HG03045 (cell line): ENCODE measurements around the gene CFAP157.

ENCODE experiments used
- ATAC-seq: cut with Tn5 transposase; IDR thresholded peaks from one replicate; pipeline ENCODE4 v1.9.1; 2021; ENCODE audit warnings: mild to moderate bottlenecking, moderate library complexity; ENCODE audit not compliant: unreplicated experiment

The CFAP157 gene

DNA sequence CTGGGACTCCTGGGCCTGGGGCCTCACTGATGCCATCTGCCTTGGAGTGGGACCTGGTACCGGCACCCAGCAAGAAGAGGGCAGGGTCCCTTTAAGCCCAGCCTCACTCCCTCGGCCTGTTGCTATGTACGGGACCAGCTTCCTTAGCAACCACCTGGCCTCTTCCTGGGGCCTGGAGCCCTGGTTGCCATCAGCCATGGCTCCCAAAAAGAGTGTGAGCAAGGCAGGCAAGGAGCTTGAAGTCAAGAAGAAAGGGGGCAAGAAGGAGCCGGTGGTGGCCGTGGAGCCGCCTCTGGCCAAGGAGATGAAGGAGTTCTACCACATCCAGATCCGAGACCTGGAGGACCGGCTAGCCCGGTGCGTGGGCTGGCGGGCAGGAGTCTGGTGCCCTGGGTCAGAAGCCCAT, at the start of gene CFAP157:
Gene CFAP157, plus strand, starts transcription at position 153 of the 406 bp plus-strand sequence. Its CDS starts 44 bp downstream, at position 197.
- ATAC-seq = no peak

DNA sequence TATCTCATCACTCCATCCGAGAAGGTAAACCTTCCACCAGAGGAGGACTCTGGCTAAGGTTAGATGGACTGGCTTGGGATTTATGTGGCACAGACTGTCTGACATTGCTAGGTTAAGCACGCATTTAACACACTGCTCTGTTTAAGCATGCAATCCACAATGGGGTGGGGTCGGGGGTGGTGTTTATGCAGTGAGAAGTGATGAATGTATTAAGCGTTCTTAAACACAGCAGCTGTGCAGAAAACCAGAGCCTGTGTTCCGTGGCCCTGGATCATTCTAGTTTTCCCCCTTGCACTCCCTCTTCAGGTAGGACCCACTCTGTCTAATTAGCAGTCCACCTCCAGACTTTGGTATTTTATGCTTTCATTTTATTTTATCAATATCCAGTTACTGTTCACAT, 48.4 kb upstream of the CFAP157 start:
- ATAC-seq = no peak

DNA sequence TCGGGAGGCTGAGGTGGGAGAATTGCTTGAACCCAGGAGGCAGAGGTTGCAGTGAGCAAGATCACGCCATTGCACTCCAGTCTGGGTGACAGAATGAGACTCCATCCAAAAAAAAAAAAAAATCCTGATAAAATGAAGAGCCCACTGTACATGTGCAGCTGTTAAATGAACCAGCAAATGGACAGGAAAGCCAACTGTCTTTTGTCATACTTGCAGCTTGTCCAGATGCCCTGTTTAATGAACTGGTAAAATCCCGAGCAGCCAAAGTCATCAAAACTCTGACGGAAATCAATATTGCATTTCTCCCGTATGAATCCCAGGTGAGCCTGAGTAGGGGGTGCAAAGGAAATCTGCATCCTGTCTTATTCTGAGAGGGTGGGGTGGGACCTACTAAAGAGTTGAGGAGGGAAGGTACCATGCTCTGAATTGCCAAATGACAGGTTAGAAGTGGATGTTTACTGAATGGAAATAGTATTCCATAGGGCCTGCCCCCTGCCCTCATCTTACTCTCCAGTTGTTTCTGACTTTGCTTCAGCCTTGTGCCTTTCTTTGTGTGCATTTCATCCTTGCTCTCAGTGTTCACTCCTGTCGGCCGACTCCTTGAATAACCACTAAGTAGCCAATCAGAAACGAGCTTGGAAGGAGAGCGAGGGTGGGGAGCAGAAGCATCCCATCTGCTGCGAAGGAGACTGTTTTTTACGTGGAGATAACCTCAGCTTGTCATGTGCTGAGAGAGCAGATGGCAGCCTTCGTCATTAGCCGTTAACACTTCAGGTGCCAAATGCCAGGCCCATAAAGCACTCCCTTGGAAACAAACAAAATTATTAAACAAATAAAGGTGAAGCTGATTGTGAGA, 45.7 kb upstream of the CFAP157 start:
- ATAC-seq = no peak

DNA sequence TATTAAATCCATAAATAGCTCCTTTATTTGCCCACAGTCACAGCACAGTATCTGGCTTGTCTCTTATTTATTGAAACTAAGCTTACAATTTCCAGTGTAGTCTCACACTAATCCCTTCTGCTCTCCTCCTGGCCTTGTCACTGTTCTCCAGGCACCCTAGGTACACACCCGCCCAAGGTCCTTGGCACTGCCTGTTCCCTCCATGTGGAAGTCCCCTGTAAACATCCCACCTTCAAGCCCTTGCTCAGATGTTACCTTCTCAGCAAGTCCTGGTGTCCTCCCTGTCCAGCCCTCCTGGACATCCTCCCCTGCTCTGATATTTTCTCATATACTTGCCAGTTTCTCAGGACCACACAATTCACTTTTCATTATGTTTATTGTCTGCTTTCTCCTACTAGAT, 44.2 kb upstream of the CFAP157 start:
- no peak for ATAC-seq

DNA sequence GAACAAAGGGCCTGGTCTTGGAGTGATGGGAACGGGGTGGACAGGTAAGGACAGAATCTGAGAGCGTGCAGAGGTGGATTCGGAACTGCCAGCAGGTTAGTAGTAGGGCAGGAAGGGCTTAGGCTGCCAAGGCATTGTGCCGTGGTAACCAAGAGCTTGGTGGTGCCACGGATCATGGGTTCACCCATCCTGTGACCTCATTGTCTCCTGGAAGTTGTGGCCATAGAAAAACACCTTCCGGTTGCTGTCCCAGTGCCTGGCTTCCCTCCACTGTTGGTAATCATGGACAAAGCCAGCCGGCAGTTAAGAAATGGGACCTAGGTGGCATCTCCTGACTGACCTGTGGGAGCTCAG, 42.5 kb upstream of the CFAP157 start:
- ATAC-seq = no peak

DNA sequence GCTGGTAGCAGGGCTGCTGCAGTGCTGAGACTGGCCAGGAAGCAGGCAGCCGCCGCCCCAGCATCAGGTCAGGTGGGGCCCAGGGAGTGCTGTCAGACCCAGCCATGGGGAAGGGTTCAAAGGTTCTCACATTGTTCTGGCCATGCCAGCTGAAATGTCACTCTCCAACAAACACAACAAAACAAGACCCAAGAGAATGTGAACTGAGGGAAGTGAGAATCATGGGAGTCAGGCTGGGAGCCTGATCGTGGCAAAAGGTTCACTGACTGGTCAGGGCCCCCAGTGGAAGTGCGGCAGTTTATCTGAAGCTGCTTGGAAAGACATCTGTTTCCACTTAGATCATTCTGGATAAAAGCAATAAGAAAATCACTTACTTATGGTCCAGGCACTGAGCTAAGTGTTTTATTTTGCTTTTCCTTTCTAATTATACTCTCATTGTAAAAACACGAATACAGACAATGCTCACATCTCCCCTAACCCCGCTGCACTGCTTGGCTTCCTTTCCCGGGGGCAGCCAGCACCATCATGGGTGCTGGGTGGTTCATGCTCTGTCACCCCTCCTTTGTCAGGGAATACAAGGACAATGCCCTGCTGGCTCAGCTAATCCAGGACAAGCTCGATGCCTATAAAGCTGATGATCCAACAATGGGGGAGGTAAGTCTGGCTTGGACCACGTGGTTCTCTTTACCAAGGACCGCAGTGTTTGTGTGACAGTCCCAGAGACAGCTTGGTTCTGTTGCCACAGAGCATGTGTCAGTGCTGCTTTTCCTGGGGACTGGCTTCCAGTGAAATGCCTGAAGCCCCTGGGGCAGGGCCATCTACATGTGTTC, 41.9 kb upstream of the CFAP157 start:
- no peak for ATAC-seq

DNA sequence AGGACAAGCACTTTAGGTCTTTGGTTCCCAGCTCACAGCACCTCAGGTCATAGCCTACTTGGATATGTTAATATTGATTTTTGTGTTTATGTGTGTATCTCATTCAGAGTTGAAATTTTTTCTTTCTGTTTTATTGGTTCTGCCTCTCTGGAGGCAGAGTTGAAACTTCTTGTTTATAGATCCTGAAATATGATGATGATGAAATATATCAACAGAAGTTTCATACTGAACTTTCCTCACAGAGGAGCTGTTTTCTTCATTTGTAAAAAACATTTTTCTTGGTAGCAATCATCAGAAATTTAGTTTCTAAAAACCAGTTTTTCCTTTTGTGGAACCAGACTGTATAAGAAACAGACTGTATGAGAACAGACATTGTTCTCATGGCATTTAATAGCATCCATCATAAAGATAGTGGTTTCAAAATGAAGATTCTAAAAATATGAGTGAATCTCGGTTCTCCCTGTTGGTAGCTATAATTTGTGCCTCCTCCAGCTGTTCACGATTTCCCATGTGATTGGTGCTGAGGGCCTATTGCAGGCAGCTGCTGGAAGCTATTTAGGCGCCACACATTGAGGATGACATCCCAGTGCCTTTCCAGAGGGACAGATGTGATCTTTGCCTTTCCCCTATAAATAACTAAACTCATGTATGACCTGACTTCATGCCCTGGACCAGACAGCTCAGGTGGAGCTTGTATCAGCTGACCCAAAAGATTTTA, 39.5 kb upstream of the CFAP157 start:
- ATAC-seq = no peak

DNA sequence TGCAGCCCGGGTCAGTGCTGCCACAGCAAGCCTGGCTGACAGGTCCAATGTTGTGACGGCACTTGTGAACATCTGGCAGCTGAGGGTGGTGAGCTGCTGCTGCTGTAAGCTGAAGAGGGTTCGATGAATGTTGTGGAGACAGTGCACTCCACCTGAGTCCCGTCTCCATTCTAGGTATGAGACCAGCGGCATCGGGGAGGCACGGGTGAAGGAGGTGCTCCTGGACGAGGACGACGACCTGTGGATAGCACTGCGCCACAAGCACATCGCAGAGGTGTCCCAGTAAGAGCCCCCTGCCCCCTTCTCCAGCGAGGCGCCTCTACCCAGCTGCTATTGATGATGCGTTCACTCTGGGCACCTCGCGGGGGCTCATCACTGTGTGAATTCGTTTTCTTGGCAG, 38.9 kb upstream of the CFAP157 start:
- no peak for ATAC-seq

DNA sequence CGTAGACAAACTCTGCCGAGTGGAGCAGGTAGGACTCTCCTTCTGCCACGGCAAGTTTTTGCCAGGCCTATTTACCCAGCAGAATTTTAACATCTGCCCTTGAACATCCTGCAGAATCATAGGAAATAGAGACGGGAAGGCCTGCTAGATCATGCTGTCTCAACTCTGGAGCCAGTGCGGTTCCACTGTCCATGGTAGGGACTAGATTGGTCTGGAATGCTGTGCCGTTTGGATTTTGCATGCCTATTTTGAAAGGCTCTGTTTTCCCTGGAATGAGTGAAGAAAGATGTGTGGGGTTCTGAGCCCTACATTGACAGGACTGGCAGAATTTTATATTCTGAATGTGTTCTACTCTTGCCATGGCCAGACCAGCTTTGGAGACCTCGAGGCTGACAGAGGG, 33.6 kb upstream of the CFAP157 start:
- ATAC-seq = no peak

DNA sequence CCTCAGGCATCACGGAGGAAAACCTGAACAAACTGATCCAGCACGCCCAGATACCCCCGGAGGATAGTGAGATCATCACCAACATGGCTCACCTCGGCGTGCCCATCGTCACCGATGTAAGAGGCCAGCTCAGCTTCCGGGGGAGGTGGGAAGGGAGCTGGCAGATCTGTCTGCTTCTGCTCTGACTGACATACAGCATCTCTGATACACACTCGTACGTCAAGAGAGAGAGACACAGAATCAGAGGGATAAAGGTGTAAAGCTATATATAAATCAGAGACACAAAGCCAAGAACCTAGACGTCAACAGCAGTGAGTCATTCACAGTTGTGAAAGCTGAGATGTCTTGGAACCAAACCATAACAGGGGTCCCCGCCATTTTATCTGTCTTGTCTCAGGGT, 30.1 kb upstream of the CFAP157 start:
- no peak for ATAC-seq

DNA sequence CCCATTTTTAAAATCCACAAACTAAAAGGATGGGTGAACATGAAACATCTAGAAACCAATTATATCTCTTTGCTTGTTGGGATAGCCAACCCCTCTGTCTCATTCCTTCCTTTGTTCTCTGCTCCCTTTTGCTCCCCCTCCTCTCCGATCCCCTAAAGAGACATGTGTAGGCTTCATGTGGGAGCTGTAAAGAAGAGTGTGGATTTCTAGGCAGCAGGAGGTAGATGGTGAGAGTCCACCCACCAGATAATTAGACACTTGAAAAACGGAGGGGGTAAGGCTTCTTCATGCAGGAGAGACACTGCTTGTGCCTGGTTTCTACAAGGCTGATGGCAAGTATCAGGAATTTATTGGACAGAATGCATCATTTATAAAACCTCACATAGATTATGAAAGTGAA, 27.3 kb upstream of the CFAP157 start:
- ATAC-seq = no peak

DNA sequence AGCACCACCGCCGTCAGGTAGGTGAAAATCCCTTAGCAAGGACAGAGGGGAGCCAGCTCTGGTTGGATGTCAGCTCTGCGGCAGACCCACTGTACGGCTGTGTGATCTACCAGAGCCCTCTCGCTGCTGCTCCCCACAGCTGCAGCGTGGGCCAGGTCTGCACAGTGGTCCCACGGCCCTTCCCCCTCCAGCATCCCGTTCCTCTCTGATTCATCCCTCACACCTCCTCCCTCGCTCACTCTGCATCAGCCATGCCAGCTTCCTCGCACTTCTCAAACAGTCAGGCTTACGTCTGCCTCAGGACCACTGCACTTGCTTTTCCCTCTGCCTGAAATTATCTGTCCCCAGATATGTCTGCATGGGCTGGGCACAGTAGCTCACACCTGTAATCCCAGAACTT, 26.6 kb upstream of the CFAP157 start:
- no peak for ATAC-seq

DNA sequence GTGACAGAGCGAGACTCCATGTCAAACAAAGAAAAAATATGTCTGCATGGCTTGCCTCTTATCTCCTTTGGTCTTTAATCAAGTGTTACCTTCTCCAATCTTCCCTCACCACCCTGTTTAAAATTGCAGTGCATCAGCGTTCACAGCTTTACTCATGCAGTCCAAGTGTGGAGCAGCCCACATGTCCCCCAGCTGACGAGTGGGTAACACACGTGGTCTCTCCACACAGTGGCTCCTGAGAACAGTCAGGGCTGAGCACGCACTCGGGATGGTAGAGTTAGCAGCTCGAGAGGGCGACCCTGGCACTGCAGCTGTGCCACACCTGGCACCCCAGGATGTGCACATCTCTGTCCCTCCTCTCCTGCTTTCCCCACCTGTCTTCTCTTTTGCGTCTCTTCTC, 25.9 kb upstream of the CFAP157 start:
- no peak for ATAC-seq

DNA sequence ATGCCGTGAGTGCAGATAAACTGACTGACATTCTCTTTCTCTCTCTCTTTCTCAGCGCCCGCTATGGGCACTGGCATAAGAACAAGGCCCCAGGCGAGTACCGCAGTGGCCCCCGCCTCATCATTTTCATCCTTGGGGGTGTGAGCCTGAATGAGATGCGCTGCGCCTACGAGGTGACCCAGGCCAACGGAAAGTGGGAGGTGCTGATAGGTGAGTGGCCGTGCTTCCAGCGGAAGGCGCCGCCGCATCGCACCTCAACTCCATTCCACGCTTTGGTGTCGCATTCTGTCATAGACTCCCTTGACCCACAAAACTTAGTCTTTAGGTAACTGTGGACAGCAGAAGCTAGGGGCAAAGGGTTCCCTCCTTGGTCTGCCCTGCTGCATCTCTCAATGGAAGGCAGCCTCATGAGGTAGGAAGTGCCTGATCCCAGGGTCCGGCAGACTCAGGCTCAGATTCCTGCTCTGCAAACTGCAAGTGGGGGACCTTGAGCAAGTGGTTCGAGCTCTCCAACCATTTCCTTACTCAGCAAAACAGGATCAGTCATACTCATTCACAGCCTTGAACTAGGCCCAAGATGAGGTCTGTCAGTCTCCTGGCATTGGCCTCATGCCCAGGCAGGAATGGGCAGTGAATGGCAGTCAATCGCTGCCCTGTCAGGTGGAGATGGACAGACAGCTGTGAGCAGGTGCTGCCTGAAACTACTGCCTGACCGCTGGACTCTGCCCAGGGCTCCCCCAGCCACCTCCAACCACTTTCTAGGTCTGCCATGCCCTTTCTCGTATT, 24.2 kb upstream of the CFAP157 start:
- no peak for ATAC-seq

DNA sequence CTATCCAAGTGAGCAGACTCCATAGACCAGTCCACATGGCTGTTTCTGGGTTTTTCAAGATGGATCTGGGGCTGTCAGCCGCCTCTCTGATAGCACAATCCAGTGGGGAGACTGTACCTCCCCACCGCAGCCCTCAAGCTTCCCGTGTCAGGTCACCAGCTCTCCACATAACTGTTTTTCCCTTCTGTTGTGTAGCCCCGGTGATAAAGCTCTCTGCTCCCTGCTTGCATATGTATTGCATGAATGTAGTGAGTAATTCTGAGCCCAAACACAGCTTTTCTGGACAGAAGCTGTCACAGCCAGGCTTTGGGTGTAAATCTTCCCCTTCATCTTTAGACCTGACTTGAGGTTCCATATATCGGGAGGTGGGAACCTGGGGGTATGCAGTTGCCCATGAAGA, 23.1 kb upstream of the CFAP157 start:
- no peak for ATAC-seq

DNA sequence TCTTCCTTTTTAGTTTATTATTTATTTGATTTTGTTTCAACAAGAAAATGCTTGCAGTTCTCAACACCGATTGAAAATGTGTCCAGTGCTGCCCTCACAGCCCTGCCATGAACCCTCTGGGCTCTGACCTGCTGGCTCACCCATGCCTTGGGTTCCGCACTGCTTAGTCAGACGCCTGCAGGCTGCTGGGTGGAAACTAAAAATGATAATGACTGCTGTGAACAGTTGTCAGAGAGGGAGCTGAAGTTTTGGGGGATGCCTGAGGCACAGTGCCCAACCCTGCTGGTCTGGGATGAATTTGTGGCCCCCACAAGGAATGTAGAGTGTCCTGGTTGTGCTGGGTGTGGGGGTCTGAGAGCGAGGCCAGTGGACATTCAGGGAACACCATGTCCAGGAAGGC, 22.2 kb upstream of the CFAP157 start:
- no peak for ATAC-seq

DNA sequence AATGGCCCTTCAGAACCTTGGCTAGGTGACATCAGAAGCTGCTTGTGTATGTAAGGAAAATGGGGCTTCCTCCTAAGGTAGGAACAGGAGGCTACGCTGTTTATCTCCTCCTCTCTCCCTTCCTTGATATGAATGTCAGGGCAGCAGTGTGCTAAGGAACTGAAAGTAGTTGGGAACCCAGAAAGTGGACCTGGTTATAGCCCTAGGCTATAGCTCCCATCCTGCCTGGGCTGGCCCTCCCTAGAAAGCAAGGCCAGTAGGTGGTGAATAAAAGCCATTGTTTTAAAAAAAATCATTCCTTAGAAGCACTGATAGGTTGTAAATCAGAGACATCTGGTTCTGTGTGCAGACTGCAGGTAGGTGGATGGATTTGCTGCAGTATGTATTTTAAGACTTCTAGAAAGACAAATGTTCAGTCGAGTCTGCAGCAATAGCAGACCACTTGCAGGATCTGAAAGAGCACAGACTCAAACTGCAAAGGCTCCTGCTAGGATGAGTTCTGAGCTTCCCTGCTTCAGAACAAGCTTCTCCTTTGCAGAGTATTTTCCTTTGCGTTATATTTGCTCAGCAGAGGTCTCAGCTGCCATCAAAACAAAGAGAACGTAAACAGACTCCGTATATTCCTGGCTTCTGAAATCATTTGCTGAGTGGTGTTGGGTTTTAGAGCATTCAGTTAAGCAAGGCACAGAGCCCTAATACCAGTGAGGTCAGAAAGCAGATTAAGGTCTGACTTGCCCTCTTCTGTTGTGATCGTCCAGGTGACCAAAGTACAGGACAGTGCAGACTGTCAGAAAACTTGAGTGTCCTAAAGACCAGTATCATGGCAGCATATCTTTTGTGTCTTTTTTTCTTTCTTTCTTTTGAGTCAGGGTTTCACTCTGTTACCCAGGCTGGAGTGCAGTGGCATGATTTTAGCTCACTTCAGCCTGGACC, 20.1 kb upstream of the CFAP157 start:
- no peak for ATAC-seq

DNA sequence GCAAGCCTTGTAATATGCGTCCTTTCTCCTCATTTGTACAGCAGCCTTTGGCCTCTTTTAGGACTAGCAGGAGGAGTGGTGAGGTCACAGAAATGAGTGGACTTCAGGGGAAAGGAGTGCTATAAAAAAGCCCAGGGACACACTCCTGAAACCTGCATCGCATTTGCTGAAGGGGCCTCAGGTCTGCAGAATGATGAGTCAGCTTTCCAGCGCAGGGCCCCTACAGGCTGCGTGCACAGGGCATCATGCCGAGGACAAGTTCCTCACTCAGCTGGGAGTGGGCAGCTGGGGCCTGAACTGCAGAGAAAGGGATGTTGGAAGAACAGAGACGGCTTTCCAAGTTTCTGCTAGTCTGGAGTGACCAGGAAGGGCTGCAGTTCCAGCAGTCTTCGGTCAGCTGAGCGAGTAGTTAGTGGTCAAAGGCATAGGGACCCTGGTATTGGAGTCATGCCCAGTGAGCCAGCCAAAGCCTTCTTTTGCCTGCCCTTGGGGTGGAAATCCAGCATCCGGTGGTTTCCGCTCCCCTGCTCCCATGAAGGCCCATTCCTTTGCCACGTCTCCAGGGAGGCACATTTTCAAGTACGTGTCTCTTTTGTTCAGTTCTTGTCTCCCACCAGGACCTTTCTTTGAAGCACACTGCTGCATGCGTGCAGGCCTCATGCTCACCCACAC, 17.3 kb upstream of the CFAP157 start:
- ATAC-seq = no peak

DNA sequence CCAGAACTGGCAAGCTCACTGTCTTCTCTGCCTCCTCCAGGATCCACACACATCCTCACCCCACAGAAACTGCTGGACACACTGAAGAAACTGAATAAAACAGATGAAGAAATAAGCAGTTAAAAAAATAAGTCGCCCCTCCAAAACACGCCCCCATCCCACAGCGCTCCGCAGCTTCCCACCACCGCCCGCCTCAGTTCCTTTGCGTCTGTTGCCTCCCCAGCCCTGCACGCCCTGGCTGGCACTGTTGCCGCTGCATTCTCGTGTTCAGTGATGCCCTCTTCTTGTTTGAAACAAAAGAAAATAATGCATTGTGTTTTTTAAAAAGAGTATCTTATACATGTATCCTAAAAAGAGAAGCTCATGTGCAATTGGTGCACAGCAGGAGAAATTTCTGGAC, 16.1 kb upstream of the CFAP157 start:
- no peak for ATAC-seq
